ENCODE measurements around the gene RTP2.

The RTP2 gene

GRCh38 chr3:187719628-187720336 lies 17.4 kb upstream of the RTP2 start:
- H3K27me3 Mint-ChIP-seq: no peaks in the 10 kb centered on the region
- H3K27ac Mint-ChIP-seq (ENCODE audit: low read depth): no peak overlapping the region
- ATAC-seq (replicated peaks; ENCODE audit: extremely low read depth, poor library complexity, severe bottlenecking): no peak
- H3K36me3 Mint-ChIP-seq (ENCODE audit: insufficient read depth): peaks cover 21% of the 10 kb centered on the region
- H3K9me3 Mint-ChIP-seq: no peaks in the 10 kb centered on the region
- H3K4me3 Mint-ChIP-seq: no peak overlapping the region
- DNase-seq (ENCODE audit: low spot score in 2 of 2): no peak
- H3K4me1 Mint-ChIP-seq: no peaks in the 10 kb centered on the region

- no peak for ATAC-seq (replicated peaks; ENCODE audit: extremely low read depth, poor library complexity, severe bottlenecking)
- Mint-ChIP-seq H3K4me1 (peaks cover 9% of the 10 kb centered on the region), H3K4me3 (no peak overlapping the region), H3K9me3 (no peaks in the 10 kb centered on the region), H3K27me3 (no peaks in the 10 kb centered on the region), H3K27ac (ENCODE audit: low read depth) (no peak overlapping the region), H3K36me3 (ENCODE audit: insufficient read depth) (peaks cover 13% of the 10 kb centered on the region)
- DNase-seq (ENCODE audit: low spot score in 2 of 2): no peak
Measured at GRCh38 chr3:187718802-187719201, 16.4 kb upstream of the RTP2 start.

GRCh38 chr3:187717572-187717971 lies 15.2 kb upstream of the RTP2 start:
- ATAC-seq (replicated peaks; ENCODE audit: extremely low read depth, poor library complexity, severe bottlenecking) (no peak), DNase-seq (ENCODE audit: low spot score in 2 of 2) (no peak)
- Mint-ChIP-seq H3K27ac (ENCODE audit: low read depth) (no peak overlapping the region), H3K4me1 (peaks cover 9% of the 10 kb centered on the region), H3K4me3 (no peak overlapping the region), H3K9me3 (no peaks in the 10 kb centered on the region), H3K36me3 (ENCODE audit: insufficient read depth) (peaks cover 9% of the 10 kb centered on the region), H3K27me3 (no peaks in the 10 kb centered on the region)

GRCh38 chr3:187714404-187714979 lies 12.1 kb upstream of the RTP2 start:
- Mint-ChIP-seq H3K36me3 (ENCODE audit: insufficient read depth) (no peaks in the 10 kb centered on the region), H3K4me3 (no peak overlapping the region), H3K9me3 (no peaks in the 10 kb centered on the region), H3K27ac (ENCODE audit: low read depth) (no peak overlapping the region), H3K4me1 (peaks cover 9% of the 10 kb centered on the region), H3K27me3 (no peaks in the 10 kb centered on the region)
- DNase-seq (ENCODE audit: low spot score in 2 of 2) (peak; percentile 59 to 69), ATAC-seq (replicated peaks; ENCODE audit: extremely low read depth, poor library complexity, severe bottlenecking) (peak; percentile 80)

GRCh38 chr3:187713504-187713903 lies 11.1 kb upstream of the RTP2 start:
- Mint-ChIP-seq H3K27me3 (no peaks in the 10 kb centered on the region), H3K27ac (ENCODE audit: low read depth) (no peak overlapping the region), H3K4me1 (peaks cover 9% of the 10 kb centered on the region), H3K9me3 (no peaks in the 10 kb centered on the region), H3K36me3 (ENCODE audit: insufficient read depth) (no peaks in the 10 kb centered on the region), H3K4me3 (no peak overlapping the region)
- DNase-seq (ENCODE audit: low spot score in 2 of 2): no peak
- no peak for ATAC-seq (replicated peaks; ENCODE audit: extremely low read depth, poor library complexity, severe bottlenecking)

GRCh38 chr3:187709155-187709554 lies 6.8 kb upstream of the RTP2 start:
- Mint-ChIP-seq H3K27me3 (no peaks in the 10 kb centered on the region), H3K4me3 (no peak overlapping the region), H3K9me3 (no peaks in the 10 kb centered on the region), H3K36me3 (ENCODE audit: insufficient read depth) (no peaks in the 10 kb centered on the region), H3K4me1 (peaks cover 4% of the 10 kb centered on the region), H3K27ac (ENCODE audit: low read depth) (no peak overlapping the region)
- DNase-seq (ENCODE audit: low spot score in 2 of 2) (no peak), ATAC-seq (replicated peaks; ENCODE audit: extremely low read depth, poor library complexity, severe bottlenecking) (no peak)

GRCh38 chr3:187708696-187709095 lies 6.3 kb upstream of the RTP2 start:
- Mint-ChIP-seq H3K4me1 (no peaks in the 10 kb centered on the region), H3K9me3 (no peaks in the 10 kb centered on the region), H3K4me3 (no peak overlapping the region), H3K27me3 (no peaks in the 10 kb centered on the region), H3K36me3 (ENCODE audit: insufficient read depth) (no peaks in the 10 kb centered on the region), H3K27ac (ENCODE audit: low read depth) (no peak overlapping the region)
- ATAC-seq (replicated peaks; ENCODE audit: extremely low read depth, poor library complexity, severe bottlenecking) (no peak), DNase-seq (ENCODE audit: low spot score in 2 of 2) (no peak)

- Mint-ChIP-seq H3K27me3 (no peaks in the 10 kb centered on the region), H3K9me3 (no peaks in the 10 kb centered on the region), H3K4me1 (no peaks in the 10 kb centered on the region), H3K36me3 (ENCODE audit: insufficient read depth) (no peaks in the 10 kb centered on the region), H3K4me3 (no peak overlapping the region), H3K27ac (ENCODE audit: low read depth) (no peak overlapping the region)
- ATAC-seq (replicated peaks; ENCODE audit: extremely low read depth, poor library complexity, severe bottlenecking): no peak
- no peak for DNase-seq (ENCODE audit: low spot score in 2 of 2)
Measured at GRCh38 chr3:187706971-187707370, 4.6 kb upstream of the RTP2 start.

- no peak for DNase-seq (ENCODE audit: low spot score in 2 of 2)
- Mint-ChIP-seq H3K4me3 (no peak overlapping the region), H3K9me3 (no peaks in the 10 kb centered on the region), H3K27me3 (no peaks in the 10 kb centered on the region), H3K27ac (ENCODE audit: low read depth) (no peak overlapping the region), H3K36me3 (ENCODE audit: insufficient read depth) (no peaks in the 10 kb centered on the region), H3K4me1 (no peaks in the 10 kb centered on the region)
- no peak for ATAC-seq (replicated peaks; ENCODE audit: extremely low read depth, poor library complexity, severe bottlenecking)
Measured at GRCh38 chr3:187705164-187705563, 2.8 kb upstream of the RTP2 start.

GRCh38 chr3:187700249-187700648 lies 2.1 kb downstream of the RTP2 start:
- DNase-seq (ENCODE audit: low spot score in 2 of 2): no peak
- H3K27ac Mint-ChIP-seq (ENCODE audit: low read depth): no peak overlapping the region
- H3K9me3 Mint-ChIP-seq: no peaks in the 10 kb centered on the region
- ATAC-seq (replicated peaks; ENCODE audit: extremely low read depth, poor library complexity, severe bottlenecking): no peak
- H3K27me3 Mint-ChIP-seq: peaks cover 28% of the 10 kb centered on the region
- H3K36me3 Mint-ChIP-seq (ENCODE audit: insufficient read depth): no peaks in the 10 kb centered on the region
- no peaks in the 10 kb centered on the region for H3K4me1 Mint-ChIP-seq
- no peak overlapping the region for H3K4me3 Mint-ChIP-seq

GRCh38 chr3:187698499-187699399 lies 3.6 kb downstream of the RTP2 start:
- Mint-ChIP-seq H3K36me3 (ENCODE audit: insufficient read depth) (no peaks in the 10 kb centered on the region), H3K4me3 (no peak overlapping the region), H3K9me3 (no peaks in the 10 kb centered on the region), H3K4me1 (no peaks in the 10 kb centered on the region), H3K27me3 (peaks cover 43% of the 10 kb centered on the region), H3K27ac (ENCODE audit: low read depth) (no peak overlapping the region)
- no peak for ATAC-seq (replicated peaks; ENCODE audit: extremely low read depth, poor library complexity, severe bottlenecking)
- DNase-seq (ENCODE audit: low spot score in 2 of 2): no peak

- Mint-ChIP-seq H3K27ac (ENCODE audit: low read depth) (no peak overlapping the region), H3K36me3 (ENCODE audit: insufficient read depth) (no peaks in the 10 kb centered on the region), H3K4me3 (no peak overlapping the region), H3K27me3 (peaks cover 70% of the 10 kb centered on the region), H3K4me1 (no peaks in the 10 kb centered on the region), H3K9me3 (no peaks in the 10 kb centered on the region)
- DNase-seq (ENCODE audit: low spot score in 2 of 2) (no peak), ATAC-seq (replicated peaks; ENCODE audit: extremely low read depth, poor library complexity, severe bottlenecking) (no peak)
Measured at GRCh38 chr3:187696021-187696420, 6.3 kb downstream of the RTP2 start.

- DNase-seq (ENCODE audit: low spot score in 2 of 2) (no peak), ATAC-seq (replicated peaks; ENCODE audit: extremely low read depth, poor library complexity, severe bottlenecking) (no peak)
- no peaks in the 10 kb centered on the region for H3K4me1 Mint-ChIP-seq
- no peak overlapping the region for H3K4me3 Mint-ChIP-seq
- no peak overlapping the region for H3K27ac Mint-ChIP-seq (ENCODE audit: low read depth)
- no peaks in the 10 kb centered on the region for H3K36me3 Mint-ChIP-seq (ENCODE audit: insufficient read depth)
- peaks cover 74% of the 10 kb centered on the region for H3K27me3 Mint-ChIP-seq
- H3K9me3 Mint-ChIP-seq: no peaks in the 10 kb centered on the region
Measured at GRCh38 chr3:187695449-187695848, 6.9 kb downstream of the RTP2 start.

All from central memory CD8-positive, alpha-beta T cell (primary cell).